CMK (cell line): ENCODE measurements around the gene ZNF792.
"Not testable (repeated sequence)": the region's sequence is repeated elsewhere in the genome, so short reads cannot be mapped to it uniquely, and the experiment has no call there.

Source experiments
- DNase-seq: peaks from one replicate; pipeline ENCODE4 v3.0.0-alpha.2; 2010; ENCODE audit warnings: low read depth

The ZNF792 gene

DNA sequence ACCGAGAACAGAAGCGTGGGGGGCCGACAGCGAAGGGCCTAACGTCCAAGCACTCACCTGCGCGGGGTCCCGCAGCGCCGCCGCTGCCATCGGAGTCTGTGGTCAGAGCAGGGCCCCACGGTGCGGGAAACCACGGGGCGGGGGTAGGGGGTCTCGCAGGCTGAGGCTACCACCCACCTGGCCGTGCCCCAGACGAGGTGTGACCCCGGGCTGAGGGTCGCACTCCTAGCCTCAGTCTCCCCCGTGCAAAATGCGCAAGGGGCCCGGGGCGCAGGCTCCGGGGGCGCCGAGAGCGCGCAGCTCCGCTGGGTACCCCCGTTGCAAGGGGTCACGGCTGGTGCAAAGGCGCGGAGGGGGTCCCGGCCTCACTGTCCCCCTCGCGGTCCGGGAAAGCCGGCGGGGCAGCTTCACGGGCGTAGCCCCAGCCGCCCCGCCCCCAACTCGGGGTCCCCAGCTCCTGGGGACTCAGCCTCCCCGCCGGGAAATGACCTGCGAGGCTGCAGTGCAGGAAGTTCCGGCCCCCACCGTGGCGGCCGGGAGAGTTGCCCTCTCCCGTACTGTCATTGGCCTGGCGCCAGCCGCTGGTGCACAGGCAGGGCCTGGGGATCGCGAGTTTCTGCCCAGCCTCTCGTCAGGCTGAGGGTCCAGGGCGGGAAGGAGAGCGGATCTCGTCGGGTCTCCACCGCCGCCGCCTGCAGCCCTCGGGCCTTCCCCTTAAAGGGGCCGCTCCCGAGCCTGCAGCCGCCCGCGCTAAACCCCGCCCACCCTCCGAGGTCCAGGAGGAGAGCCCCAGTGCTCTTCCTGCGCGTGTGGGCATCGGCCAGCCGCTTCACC, at the start of gene ZNF792:
ZNF792 (minus strand) TSS at position 657 of the 834 bp plus-strand sequence; CDS start at position 90, 567 bp downstream.
- peak; percentile 81 for DNase-seq

DNA sequence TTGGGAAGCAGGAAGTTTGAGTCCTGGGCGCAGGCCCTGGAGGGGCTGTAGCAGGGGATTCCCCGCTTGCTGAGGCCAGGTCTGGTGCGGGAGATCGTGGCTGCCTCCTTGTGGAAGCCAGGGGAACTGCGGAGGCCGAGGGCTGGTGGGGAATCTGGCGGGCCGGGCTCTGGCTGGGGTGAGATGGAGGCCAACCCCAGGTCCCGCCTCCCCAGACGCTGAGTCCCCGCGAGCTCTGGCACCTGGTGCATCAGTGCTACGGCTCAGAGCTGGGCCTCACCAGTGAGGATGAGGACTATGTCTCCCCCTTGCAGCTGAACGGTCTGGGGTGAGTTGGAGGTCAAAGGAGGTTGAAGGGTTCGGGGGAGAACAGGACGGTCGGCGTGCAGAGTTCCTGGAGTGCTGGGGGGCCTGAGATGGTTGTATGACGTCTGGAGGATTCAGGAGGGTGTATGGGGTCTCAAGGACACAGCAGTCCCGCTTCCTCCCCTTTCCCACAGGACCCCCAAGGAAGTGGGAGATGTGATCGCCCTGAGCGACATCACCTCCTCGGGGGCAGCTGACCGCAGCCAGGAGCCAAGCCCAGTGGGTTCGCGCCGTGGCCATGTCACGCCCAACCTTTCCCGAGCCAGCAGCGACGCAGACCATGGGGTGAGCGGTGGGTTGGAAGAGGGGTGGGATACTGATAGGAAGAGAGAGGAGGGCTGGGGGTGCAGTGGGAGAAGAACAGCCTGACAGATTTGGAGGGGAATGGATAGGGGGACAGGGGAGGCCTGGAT, 49.2 kb upstream of the ZNF792 start:
- no peak for DNase-seq

DNA sequence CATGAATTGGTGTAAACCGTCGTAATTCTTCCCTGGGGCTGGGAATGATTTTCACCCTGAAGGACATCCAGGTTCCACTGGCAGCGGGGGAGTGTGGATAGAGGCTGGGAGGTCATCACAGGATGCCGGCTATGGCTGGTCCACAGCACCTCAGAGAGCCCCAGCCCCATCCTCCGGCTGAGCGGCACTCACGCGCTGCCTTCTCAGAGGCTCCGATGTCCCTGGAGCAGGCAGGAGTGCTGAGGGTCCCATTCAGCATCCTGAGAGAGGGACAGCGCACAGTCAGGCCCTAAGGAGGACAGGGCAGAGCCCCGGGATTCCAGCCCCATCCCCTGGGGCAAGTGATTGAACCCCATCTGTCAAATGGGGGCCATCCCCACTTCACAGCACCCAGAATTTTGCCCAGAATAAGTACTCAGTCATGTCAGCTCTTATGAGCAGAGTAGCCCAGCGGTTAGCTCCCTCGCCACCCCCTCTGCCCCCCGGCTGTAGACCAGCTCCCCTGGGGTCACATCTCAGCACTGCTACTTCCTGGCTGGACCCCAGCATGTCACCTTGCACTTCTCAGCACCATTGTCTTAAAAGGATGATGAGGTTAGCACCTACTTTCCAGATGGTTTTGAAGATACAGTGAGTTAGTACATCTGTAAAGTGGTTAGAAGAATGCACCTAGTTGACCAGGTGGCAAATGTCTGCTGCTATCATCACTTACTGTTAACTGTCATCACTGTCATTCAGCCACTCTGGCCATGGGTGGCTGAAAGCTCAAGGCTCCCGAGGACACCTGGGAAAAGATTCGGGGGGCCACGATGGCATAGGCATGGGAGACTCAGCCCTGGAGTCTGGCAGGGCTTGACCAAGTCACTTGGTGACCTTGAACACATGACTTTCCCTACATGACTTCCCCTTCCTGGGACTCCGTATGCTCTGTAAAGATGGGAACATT, 48.0 kb upstream of the ZNF792 start:
- no peak for DNase-seq

DNA sequence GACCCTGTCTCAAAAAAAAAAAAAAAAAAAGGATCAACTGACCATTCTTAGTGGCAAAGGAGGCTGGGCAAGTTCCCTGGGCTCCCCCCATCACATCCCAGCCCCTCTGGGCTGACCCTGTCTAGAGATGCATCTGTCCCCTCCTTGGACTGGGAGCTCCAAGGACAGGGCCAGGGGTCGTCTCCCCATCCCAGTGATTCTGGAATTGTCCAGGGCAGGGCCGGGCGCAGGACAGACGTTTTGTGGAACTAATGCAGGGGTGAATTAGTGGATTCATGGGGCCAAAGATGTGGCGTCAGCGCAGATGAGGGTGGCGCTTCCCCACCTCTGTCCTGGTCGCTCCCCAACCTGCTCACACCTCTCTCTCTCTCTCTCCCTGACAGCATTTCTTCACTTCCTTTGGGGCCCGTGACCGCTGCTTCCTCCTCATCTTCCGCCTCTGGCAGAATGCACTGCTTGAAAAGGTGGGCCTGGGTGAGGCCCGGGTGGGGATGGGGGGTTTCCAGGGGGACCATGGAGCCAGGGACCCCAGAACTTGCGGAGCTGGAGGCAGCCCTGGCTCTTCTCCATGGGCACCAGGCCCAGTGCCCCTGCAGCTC, 47.2 kb upstream of the ZNF792 start:
- DNase-seq = no peak

DNA sequence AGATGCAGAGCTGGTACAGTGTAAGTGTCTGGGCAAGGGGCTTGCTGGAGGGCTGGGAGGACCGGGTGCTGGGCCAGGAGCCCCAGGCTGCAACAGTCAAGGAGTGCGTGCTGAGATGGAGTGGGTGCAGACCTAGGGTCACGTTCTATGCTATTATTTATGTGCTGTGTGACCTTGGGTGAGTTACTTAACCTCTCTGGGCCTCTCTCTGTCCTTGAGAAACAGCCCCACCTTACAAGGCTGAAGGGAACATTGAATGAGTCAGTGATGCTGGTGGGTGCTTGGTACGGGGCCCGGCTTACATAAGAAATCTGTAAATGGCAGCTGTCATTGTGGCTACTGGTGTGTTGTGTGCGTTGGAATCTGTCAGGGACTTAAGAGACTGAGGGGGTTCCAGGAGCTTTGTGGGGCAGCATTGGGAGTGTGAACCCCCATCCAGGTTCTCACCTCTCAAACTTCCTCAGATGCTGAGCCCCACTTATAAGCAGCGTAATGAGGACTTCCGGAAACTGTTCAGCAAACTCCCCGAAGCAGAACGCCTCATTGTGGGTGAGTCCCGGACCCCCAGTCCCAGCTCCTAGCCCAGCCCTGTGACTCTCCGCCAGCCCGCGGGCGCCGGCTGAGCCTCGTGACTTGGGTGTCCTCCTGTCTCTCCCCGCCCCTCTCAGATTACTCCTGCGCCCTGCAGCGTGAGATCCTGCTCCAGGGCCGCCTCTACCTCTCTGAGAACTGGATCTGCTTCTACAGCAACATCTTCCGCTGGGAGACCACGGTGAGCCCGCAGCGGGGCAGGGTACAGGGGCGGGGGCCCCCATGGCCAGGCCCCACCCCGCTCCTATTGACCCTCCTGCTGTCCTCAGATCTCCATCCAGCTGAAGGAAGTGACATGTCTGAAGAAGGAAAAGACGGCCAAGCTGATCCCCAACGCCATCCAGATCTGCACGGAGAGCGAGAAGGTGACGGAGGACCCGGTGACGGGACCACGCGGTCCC, 45.7 kb upstream of the ZNF792 start:
- DNase-seq = no peak

DNA sequence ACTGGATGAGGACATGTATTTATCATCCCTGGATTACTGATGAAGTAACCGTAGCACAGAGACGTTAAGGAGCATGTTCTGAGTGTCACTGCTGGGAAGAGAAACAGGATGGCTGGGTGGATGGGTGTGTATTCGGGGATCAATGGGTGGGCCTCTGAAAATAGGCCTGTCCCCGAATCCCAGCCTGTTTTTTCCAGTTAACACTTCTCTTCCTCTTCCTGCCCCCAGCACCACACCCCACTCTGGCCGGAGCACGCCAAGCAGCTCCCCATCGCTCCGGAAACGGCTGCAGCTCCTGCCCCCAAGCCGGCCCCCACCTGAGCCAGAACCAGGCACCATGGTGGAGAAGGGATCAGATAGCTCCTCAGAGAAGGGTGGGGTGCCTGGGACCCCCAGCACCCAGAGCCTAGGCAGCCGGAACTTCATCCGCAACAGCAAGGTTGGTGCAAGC, 44.9 kb upstream of the ZNF792 start:
- DNase-seq = no peak

DNA sequence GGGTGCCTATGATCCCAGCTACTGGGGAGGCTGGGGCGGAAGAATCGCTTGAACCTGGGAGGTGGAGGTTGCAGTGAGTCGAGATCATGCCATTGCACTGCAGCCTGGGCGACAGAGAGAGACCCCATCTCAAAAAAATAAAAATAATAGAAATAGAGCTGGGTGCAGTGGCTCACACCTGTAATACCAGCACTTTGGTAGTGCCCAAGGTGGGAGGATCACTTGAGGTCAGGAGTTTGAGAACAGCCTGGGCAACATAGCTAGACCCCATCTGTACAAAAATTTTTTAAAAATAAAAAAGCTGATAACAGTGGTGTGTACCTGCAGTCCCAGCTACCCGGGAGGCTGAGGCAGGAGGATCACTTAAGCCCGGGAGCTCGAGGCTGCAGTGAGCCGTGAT, 43.4 kb upstream of the ZNF792 start:
- DNase-seq = not testable (repeated sequence)

DNA sequence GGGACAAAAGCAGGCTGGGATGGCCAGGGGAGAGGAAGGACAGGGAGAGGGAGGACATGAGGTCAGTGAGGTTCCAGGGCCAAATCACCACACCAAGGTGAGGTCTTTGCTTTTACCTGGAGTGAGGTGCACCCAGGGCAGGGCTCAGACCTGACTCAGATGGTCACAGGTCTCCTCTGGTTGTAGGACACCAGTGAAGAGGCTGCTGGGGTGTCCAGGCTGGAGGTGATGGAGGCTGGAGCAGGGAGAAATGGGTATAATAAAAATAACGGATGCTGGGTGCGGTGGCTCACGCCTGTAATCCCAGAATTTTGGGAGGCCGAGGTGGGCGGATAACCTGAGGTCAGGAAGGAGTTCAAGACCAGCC, 43.0 kb upstream of the ZNF792 start:
- no peak for DNase-seq

DNA sequence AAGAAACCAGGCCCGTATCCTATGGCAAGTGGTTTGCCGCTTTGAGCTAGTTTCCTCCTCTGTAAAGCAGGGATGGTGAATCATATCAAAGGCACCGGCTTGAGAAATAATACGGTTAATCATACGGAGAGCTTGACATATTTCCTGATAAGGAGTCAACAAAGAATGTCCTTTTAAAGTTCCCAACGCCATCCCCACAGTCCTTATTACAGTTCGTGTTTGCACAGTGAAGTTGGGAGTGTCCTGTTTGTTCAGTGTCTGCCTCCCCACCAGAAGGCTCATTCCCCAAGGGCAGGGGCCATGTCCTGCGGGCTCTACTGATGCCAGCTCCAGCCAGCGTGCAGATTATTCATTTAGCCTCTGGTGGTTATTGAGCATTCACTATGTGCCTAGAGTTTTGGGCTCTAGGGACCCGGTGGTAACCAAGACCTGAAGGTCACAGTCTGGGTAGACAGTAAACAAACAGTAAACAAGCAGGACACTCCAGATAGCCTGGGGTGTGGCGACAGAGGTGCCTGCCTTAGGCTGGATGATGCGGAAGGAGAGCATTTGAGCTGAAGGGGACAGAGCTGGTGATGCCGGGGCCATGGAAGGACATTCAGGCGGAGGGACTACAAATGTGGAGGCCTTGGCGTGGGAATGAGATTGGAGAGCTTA, 42.4 kb upstream of the ZNF792 start:
- no peak for DNase-seq

DNA sequence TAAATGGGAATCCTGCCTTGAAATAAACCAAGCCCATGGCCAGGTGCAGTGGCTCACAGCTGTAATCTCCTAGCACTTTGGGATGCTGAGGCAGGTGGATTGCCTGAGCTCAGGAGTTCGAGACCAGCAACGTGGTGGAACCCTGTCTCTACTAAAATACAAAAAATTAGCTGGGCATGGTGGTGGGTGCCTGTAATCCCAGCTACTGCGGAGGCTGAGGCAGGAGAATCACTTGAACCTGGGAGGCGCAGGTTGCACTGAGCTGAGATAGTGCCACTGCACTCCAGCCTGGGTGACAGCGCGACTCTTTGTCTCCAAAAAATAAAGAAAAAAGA, 41.9 kb upstream of the ZNF792 start:
- not testable (repeated sequence) for DNase-seq

DNA sequence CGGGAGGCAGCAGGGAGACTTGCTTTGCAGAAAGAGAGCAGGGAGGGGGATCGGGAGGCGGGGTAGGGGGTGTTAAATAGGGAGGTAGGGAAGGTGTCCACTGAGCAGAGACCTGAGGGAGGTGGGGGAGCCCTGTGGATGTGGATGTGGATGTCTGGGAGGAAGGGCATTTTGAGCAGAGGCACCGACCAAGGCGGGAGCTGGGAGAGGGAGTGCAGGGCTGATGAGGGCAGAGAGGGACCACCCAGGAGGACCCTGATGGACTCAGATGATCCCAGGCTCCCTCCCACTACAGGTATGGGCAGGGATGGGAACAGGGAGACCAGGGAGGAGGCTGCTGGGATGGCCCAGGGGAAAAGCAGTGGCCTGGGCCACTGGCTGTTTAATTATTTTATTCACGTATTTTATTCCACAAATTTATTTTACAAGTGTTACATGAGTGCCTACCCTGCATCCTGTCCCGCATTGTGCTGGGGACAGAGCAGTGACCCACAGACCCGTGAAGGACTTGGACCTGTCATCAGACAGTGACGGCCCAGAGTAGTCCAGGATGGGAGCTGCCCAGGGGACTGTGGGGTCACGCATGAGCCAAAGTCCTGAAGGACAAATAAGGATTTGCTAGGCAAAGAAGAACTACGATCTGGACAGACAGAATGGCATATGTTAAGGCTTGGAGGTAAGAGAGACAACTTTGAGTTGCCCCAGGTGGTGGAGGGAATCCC, 41.4 kb upstream of the ZNF792 start:
- no peak for DNase-seq

DNA sequence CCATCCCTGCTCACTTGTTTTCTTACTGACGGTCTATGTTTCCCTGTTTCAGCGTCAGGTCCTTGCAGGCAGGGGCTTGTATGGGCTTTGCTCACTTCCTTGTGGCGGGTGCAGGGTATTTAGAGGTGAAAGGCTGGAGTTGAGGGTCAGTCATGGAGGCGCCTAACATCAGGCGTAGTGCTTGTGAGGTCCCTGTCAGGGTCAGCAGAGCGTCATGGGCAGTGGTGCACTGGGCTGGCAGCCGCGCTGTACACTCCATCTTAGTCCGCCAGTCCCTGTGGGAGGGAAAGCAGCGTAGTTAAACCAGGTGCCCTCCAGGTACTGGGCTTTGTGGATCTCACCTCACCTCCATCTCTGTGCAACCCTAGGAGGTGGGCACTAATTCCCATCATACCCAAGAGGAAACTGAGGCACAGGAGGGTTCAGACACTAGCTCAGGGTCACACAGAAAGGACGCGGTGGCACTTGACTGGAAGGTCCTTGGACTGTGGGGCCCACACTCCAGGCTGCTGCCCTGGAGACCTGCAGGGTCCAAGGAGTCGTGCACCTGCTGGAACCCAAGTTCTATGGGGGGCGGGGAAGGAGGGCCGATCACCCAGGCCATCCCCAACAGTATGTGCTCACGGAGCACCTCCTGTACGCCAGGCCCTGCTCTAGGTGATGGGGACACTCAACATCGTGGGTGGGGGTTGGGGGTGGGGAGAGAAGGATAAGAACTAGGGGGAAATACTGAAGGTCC, 40.7 kb upstream of the ZNF792 start:
- no peak for DNase-seq

DNA sequence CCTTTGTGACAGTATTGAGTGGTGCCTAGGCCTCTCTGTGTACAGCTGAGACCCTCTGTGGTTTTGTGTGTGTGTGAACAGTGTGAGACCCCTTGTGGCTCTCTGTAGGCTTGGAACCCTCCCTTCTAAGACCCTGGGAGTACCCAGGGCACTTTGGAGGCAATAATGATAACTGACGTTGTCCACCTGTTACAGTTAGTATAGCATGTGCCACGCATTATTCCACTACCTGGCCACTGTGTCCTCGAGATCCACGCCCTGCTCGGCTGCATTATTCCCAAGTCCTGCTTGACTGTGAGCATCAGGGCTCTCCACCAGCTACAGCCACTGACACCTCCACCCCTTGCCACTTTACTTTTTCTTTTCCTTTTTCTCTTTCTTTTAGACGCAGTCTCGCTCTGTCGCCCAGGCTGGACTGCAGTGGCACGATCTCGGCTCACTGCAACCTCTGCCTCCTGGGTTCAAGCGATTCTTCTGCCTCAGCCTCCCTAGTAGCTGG, 38.1 kb upstream of the ZNF792 start:
- DNase-seq = no peak

DNA sequence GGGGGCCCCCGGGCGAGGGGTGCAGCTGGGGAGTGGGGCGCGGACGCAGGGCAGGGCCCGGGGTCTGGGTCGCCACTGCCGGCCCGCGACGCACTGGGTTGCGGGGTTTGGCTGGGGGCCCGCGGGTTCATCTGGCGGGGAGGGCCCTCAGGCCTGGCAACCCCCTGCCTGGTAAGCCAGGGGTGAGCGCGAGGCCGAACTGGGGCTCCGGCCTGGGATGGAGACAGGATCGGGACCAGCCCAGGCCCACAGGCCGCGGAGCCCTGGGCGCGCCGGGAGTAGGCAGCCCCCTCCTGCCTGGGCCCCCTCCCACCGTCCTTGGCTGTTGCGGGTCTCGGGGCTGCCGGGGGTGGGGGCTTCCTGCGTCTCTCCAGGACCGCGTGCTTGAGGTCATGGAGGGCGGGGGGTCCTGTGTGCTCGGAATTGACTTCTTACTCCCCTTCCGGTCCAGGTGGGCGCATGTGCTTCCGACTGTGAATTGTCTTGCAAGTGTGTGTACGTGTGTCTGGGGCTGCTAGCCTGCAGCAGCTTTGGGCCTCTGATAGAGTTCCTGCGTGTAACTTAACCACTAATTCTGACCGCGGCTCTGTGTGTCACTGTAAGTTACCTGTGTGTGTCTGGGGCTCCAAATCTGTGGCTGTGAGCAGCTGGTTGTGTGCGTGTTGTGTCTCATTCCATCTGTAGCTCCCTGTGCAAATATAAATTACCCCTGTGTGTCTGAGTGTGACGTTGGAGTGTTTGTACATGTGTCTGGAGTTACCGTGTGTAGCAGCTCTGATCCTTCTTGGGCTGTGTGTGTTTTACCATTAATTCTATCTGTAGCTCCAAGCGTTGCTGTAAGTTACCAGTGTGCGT, 36.8 kb upstream of the ZNF792 start:
- DNase-seq = peak; percentile 52

DNA sequence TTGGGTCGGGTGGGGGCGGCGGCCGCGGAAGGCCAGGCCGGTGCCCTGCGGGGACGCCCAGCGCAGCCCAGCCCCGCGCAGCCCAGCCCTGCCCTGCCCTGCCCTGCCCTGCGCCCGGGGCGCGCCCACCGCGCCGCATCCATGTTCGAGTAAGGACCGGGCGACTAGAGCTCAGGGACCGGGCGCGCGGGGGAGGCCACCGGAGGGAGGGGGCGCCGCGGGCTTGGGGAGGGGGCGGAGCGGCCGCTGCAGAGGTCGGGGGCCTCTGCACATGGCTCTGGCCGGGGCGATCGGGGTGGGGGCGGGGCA, 36.3 kb upstream of the ZNF792 start:
- DNase-seq = peak; percentile 63

DNA sequence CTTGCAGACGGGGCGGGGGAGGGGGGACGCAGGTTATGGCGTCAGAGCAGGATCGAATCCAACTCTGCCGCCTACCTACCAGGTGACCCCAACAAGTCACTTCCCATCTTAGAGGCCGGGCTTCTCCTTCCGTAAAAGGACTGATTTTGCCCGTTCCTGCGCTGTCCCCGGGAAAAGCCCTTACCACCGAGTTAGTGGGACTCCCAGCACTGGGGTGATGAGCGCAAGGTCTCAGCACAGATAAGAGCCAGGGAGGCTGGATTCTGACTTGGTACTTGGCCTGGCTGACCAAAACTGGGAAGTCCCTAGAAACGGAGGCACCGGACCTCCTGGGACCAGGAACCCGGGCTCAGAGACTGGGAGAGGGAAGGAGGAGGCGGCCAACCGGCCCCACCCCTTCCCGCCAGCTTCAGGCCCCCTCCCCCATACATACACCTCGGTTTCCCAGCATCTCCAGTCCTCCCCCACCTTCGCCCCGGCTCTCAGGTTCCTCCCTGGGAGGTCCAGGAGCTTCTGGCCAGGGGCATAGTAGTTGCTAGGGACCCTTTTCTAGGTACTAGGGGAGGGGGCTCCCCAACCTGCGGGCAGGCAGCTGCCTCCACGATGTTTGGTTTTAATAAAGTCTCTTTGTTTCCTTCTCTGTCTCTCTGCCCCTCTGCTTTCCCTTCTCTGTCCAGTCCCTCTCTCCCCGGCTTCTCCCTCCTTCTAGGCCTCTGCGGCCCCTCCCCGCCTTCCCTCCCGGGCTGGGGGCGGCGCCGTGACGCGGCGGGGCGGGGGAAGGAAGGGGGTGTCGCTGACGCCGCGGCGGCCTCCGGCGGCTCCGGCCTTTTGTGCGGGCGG, 35.7 kb upstream of the ZNF792 start, which contains the start of gene GRAMD1A:
GRAMD1A (plus strand) TSS at position 826 of the 840 bp plus-strand sequence. CDS start 156 bp downstream, outside the sequence.
- DNase-seq = peak; percentile 54
